SK-N-MC (cell line): ENCODE data around the gene TPSB2.

Experiments used
- EZH2 ChIP-seq: fragments of 200-600 bp; sonication (generic); IDR thresholded peaks from one replicate; pipeline ENCODE4 v1.6.1; 2017; ENCODE audit warnings: antibody characterized with exemption
- FOXP2 ChIP-seq: optimal IDR thresholded peaks from 2 replicates; pipeline ENCODE3; 2011; ENCODE audit warnings: mild to moderate bottlenecking, moderate library complexity; ENCODE audit not compliant: insufficient read depth; ENCODE audit errors: extremely low read length, control extremely low read depth
- POLR2AphosphoS5 ChIP-seq: IDR thresholded peaks from 2 replicates; pipeline ENCODE4 v1.6.1; 2012; ENCODE audit warnings: mild to moderate bottlenecking, low read depth, low read length, borderline replicate concordance

GRCh38 chr16:1194665-1195392, 35.2 kb downstream of the TPSB2 start:
- TF ChIP-seq EZH2: no peak
- TF ChIP-seq POLR2AphosphoS5: no peak
- TF ChIP-seq FOXP2: no peak
